GM19455 (cell line): ENCODE measurements around the gene WNT16.
A peak's percentile ranks its signal among the peaks of the same experiment; 100 is the strongest.
"Not testable (repeated sequence)": the region's sequence is repeated elsewhere in the genome, so short reads cannot be mapped to it uniquely, and the experiment has no call there.

Source experiments
- ATAC-seq: cut with Tn5 transposase; IDR thresholded peaks from one replicate; pipeline ENCODE4 v1.9.1; 2021; ENCODE audit not compliant: unreplicated experiment

The WNT16 gene

GRCh38 chr7:121305109-121305508 lies 23.7 kb upstream of the WNT16 start:
- ATAC-seq, result no peak

GRCh38 chr7:121306565-121306964 lies 22.2 kb upstream of the WNT16 start:
- ATAC-seq, result no peak

GRCh38 chr7:121307021-121307574 lies 21.7 kb upstream of the WNT16 start:
- no peak for ATAC-seq

GRCh38 chr7:121313220-121313792 lies 15.5 kb upstream of the WNT16 start:
- no peak for ATAC-seq

GRCh38 chr7:121313793-121314676 lies 14.8 kb upstream of the WNT16 start:
- peak; percentile 90 for ATAC-seq

GRCh38 chr7:121315170-121315569 lies 13.6 kb upstream of the WNT16 start:
- ATAC-seq, result not testable (repeated sequence)

- ATAC-seq, result no peak
Measured at GRCh38 chr7:121322460-121322859, 6.3 kb upstream of the WNT16 start.

GRCh38 chr7:121323515-121324302 lies 5.1 kb upstream of the WNT16 start:
- ATAC-seq, result no peak

- no peak for ATAC-seq
Measured at GRCh38 chr7:121327671-121328070, 1.1 kb upstream of the WNT16 start.

GRCh38 chr7:121329191-121330052 lies 622 bp downstream of the WNT16 start:
- ATAC-seq, result peak; percentile 44

GRCh38 chr7:121330053-121330833 lies 1.4 kb downstream of the WNT16 start:
- ATAC-seq, result peak; percentile 38

- no peak for ATAC-seq
Measured at GRCh38 chr7:121331048-121331447, 2.2 kb downstream of the WNT16 start.

GRCh38 chr7:121331574-121331973 lies 2.8 kb downstream of the WNT16 start:
- ATAC-seq, result no peak

- no peak for ATAC-seq
Measured at GRCh38 chr7:121334376-121334775, 5.6 kb downstream of the WNT16 start.

GRCh38 chr7:121334875-121335648 lies 6.3 kb downstream of the WNT16 start:
- no peak for ATAC-seq

- ATAC-seq, result no peak
Measured at GRCh38 chr7:121336579-121336978, 7.8 kb downstream of the WNT16 start.

- ATAC-seq, result no peak
Measured at GRCh38 chr7:121337398-121337797, 8.6 kb downstream of the WNT16 start.

GRCh38 chr7:121339082-121339481 lies 10.3 kb downstream of the WNT16 start:
- no peak for ATAC-seq

GRCh38 chr7:121341933-121342332 lies 13.1 kb downstream of the WNT16 start:
- ATAC-seq, result no peak
